SH-SY5Y (cell line): Measurements from ENCODE around the gene ABHD12.
A peak's percentile ranks its signal among the peaks of the same experiment; 100 is the strongest.

ENCODE experiments used
- GATA2 ChIP-seq: IDR thresholded peaks from 2 replicates; pipeline ENCODE4 v1.6.1; 2011; ENCODE audit warnings: mild to moderate bottlenecking, low read depth, low read length
- GATA3 ChIP-seq: IDR thresholded peaks from 2 replicates; pipeline ENCODE4 v1.6.1; 2011; ENCODE audit warnings: low read depth, mild to moderate bottlenecking, low read length, moderate library complexity

Gene ABHD12

GRCh38 chr20:25280051-25280573, 110.5 kb downstream of the ABHD12 start:
- peak; percentile 90 for TF ChIP-seq GATA2
- no peak for TF ChIP-seq GATA3

- TF ChIP-seq GATA3 (no peak), GATA2 (no peak)
Measured at GRCh38 chr20:25279403-25279802, 111.2 kb downstream of the ABHD12 start.

GRCh38 chr20:25278636-25279361, 111.8 kb downstream of the ABHD12 start:
- TF ChIP-seq GATA3: no peak
- no peak for TF ChIP-seq GATA2

- TF ChIP-seq GATA3 (no peak), GATA2 (no peak)
Measured at GRCh38 chr20:25277941-25278521, 112.6 kb downstream of the ABHD12 start.

GRCh38 chr20:25277051-25277801, 113.4 kb downstream of the ABHD12 start:
- TF ChIP-seq GATA3 (no peak), GATA2 (no peak)

- TF ChIP-seq GATA2 (no peak), GATA3 (no peak)
Measured at GRCh38 chr20:25276533-25277050, 114.0 kb downstream of the ABHD12 start.

GRCh38 chr20:25275813-25276532, 114.7 kb downstream of the ABHD12 start:
- TF ChIP-seq GATA2: no peak
- TF ChIP-seq GATA3: no peak

GRCh38 chr20:25274891-25275812, 115.5 kb downstream of the ABHD12 start:
- TF ChIP-seq GATA3: no peak
- TF ChIP-seq GATA2: no peak

- TF ChIP-seq GATA3 (no peak), GATA2 (no peak)
Measured at GRCh38 chr20:25274481-25274880, 116.2 kb downstream of the ABHD12 start.

GRCh38 chr20:25273541-25274358, 116.9 kb downstream of the ABHD12 start:
- TF ChIP-seq GATA2: no peak
- no peak for TF ChIP-seq GATA3

GRCh38 chr20:25273046-25273445, 117.6 kb downstream of the ABHD12 start:
- no peak for TF ChIP-seq GATA2
- no peak for TF ChIP-seq GATA3
